NOMO-1 treated with DMSO at 0.1 percent for 48 hours (cell line): ENCODE data around the gene NCDN.

Experiments
- DNase-seq: peaks from one replicate; lab custom pipeline; 2025; ENCODE audit not compliant: unreplicated experiment; lab: John Stamatoyannopoulos, UW

NCDN gene

GRCh38 chr1:35554266-35555211 is 3.1 kb upstream of the NCDN start:
- DNase-seq = no peak

DNA sequence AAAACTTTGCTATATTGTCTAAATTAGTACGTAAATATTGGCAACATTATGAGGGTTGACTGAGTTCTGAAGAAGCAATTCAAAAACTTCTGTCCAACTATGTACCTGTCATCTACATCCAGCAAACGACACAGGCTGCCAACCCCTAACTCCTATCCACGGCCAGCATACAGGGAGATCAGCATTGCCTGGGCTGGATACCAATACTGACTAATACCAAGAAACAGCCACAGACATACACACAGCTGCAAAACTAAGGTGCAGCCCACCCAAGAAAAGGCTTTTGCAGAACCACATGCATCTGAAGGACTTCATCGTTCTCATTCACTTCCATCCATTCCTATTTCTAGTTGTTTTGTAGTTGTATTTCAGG is 2.4 kb upstream of the NCDN start:
- DNase-seq = no peak

- no peak for DNase-seq
These were observed 1.8 kb upstream of the NCDN start for GRCh38 chr1:35555601-35556477.

GRCh38 chr1:35556484-35557117 is 998 bp upstream of the NCDN start:
- no peak for DNase-seq

DNA sequence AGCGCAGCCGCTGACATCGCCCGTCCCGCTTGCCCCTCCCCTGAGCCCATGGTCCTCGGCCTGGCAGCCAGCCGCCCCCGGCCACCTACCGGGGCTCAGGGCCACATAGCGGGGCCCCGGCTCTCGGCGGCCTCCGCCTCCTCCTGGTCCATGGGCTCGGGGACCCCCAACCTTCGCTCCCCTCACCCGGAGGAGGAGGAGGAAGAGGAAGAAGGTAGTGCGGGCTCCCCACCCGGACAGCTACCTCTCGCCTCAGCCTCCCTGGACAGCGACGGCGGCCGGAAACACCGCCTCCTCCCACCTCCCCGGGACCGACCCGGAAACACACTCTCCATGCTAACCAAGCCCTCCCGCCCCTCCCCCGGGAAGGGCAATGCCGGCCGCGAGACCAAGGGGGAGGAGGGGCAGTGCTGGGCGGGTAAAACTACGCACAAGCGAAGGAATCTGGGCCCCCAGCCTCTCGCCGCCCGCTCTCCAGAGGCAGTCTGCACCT is 435 bp upstream of the NCDN start, which contains the start of gene KIAA0319L:
KIAA0319L (minus strand) TSS at position 286 of the 493 bp plus-strand sequence. CDS start 2,912 bp downstream, outside the sequence.
- peak; percentile 74 for DNase-seq

- no peak for DNase-seq
These were observed 1.0 kb downstream of the NCDN start for GRCh38 chr1:35558374-35559316.

GRCh38 chr1:35559317-35559944 is 1.8 kb downstream of the NCDN start:
- DNase-seq = no peak

- no peak for DNase-seq
These were observed 2.9 kb downstream of the NCDN start for GRCh38 chr1:35560256-35561225.

- DNase-seq = no peak
These were observed 3.8 kb downstream of the NCDN start for GRCh38 chr1:35561297-35561971.

- no peak for DNase-seq
These were observed 4.5 kb downstream of the NCDN start for GRCh38 chr1:35561972-35562680.

DNA sequence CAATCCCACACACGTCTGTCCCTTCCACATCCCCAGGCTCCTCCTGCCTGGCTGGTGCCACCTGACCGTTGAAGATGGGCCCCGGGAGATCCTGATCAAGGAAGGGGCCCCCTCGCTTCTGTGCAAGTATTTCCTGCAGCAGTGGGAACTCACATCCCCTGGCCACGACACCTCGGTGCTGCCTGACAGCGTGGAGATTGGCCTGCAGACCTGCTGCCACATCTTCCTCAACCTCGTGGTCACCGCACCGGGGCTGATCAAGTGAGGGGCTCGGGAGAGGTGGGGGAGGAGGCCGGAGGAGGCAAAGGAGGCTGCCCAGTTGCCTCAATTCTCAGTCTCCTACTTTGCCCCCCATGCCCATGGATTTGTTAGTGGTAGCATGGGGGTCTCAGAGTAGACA is 5.6 kb downstream of the NCDN start:
- DNase-seq = no peak

DNA sequence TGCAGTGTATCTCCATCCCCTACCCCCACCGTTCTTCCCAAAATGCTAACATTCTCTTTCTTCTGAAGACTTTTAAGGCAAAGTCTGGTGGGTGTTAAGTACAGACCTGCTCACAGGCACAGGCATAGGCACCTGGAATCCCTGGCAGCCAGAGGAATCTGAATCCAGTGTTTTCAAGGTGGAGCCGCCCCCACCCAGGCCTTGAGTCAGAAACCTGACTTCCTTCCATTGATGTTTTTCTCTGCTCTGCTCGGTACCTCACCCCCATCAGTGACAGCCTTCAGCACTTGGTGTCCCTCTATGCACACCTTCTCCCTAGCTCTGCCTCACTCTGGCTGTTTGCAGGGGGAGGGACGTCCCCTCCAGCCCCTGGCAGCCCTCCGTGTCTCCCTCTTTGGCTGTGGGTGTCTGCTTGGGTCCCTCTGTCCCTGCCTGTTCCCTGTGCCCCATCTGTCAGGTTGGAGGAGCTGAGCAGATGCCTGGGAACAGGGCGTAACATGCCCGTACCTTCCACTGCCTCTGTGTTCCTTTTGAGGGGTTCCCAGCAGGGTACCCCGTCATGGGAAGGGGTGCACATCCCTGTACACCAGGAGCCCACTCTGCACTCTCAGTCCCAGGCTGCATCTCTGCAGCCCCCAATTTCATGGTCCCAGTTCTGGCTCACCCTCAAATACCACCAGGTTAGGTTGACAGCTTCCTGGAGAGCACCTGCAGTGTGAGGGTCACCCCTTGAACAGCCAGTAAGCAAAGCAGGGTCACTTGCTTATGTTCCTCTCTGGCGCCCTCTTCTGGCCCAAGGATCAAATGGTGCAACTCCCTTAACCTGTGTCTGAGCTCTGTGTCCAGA is 6.7 kb downstream of the NCDN start:
- DNase-seq = peak; percentile 61

DNA sequence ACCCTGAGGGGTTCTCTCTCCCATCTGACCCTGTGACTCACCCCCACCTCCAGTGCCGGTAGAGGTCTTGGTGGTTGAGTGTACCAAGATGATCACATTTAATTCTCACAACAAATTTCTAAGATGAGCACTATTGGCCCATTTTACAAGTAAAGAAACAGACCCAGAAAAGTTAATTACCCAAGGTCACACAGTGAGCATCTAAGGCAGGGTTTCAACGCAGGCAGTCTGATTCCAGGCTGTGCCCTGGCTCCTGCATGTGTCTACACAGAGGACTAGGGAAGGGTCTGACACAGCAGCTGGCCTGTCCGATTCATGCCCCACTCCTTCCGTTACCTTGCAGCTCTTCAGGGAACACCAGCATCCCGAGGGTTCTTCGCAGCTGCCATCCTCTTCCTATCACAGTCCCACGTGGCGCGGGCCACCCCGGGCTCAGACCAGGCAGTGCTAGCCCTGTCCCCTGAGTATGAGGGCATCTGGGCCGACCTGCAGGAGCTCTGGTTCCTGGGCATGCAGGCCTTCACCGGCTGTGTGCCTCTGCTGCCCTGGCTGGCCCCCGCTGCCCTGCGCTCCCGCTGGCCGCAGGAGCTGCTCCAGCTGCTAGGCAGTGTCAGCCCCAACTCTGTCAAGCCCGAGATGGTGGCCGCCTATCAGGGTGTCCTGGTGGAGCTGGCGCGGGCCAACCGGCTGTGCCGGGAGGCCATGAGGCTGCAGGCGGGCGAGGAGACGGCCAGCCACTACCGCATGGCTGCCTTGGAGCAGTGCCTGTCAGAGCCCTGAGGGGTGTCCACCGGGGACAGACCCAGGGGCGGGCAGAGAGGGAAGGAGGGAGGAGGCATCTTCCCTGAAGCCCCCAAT is 7.5 kb downstream of the NCDN start:
- no peak for DNase-seq

GRCh38 chr1:35565742-35566133 is 8.1 kb downstream of the NCDN start:
- no peak for DNase-seq

DNA sequence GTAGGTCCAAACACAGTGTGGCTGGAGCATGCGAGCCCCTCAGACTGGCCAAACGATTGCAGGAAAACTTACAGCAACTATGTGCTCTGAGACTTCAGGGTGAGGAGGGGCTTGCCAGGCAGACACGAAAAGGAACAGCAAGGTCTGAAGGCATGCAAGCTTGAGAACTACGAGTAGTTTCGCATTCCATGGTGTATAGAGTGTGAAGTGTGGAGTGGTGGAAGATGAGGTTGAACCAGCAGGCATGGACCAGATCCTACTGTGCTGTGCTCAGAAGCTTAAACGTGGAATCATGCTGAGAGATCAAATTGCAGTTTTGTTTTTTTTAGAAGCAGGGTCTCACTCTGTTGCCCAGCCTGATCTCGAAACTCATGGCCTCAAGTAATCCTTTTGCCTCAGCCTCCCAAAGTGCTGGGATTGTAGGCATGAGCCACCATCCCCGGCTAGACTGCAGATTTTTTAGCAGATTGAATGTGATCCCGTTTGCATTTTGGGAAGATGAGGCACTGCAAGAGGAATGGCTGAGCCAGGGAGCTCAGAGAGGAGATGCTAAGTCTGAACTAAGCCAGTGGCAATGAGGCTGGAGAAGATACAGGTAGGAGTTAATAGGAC is 10.5 kb downstream of the NCDN start:
- DNase-seq = no peak
